ENCODE results near the gene PSAPL1.

The PSAPL1 gene

GRCh38 chr4:7388627-7389026 is 46.1 kb downstream of the PSAPL1 start:
- no peak for TF ChIP-seq ZBTB7A (IDR thresholded peaks at IDR 0.05; ENCODE audit: low read depth)
- TF ChIP-seq TCF12 (IDR thresholded peaks at IDR 0.05; ENCODE audit: low read depth) = no peak
- TF ChIP-seq YY1 (IDR thresholded peaks at IDR 0.05; ENCODE audit: low read depth) = no peak
- TF ChIP-seq REST (IDR thresholded peaks at IDR 0.05; ENCODE audit: low read depth) = no peak
- no peak for TF ChIP-seq EGR1 (IDR thresholded peaks at IDR 0.05)
- no peak for TF ChIP-seq RAD21 (IDR thresholded peaks at IDR 0.05; ENCODE audit: low read depth)
- TF ChIP-seq FOXM1 (IDR thresholded peaks at IDR 0.05; ENCODE audit: borderline replicate concordance, low read depth) = no peak
- TF ChIP-seq CREB1 (IDR thresholded peaks at IDR 0.05; ENCODE audit: low read depth) = no peak
- TF ChIP-seq TAF1 (IDR thresholded peaks at IDR 0.05; ENCODE audit: low read depth) = no peak

GRCh38 chr4:7387925-7388324 is 46.8 kb downstream of the PSAPL1 start:
- no peak for TF ChIP-seq CREB1 (IDR thresholded peaks at IDR 0.05; ENCODE audit: low read depth)
- no peak for TF ChIP-seq NFIC (IDR thresholded peaks at IDR 0.05)
- TF ChIP-seq FOXM1 (IDR thresholded peaks at IDR 0.05; ENCODE audit: borderline replicate concordance, low read depth) = no peak
- no peak for TF ChIP-seq TAF1 (IDR thresholded peaks at IDR 0.05; ENCODE audit: low read depth)
- no peak for TF ChIP-seq RAD21 (IDR thresholded peaks at IDR 0.05; ENCODE audit: low read depth)

GRCh38 chr4:7384929-7385890 is 49.5 kb downstream of the PSAPL1 start:
- TF ChIP-seq TCF12 (IDR thresholded peaks at IDR 0.05; ENCODE audit: low read depth) = no peak
- TF ChIP-seq YY1 (IDR thresholded peaks at IDR 0.05; ENCODE audit: low read depth) = no peak
- no peak for TF ChIP-seq EGR1 (IDR thresholded peaks at IDR 0.05)
- TF ChIP-seq MAX (IDR thresholded peaks at IDR 0.05) = no peak
- TF ChIP-seq EP300 (IDR thresholded peaks at IDR 0.05; ENCODE audit: borderline replicate concordance) = no peak
- TF ChIP-seq RAD21 (IDR thresholded peaks at IDR 0.05; ENCODE audit: low read depth) = no peak
- no peak for TF ChIP-seq REST (IDR thresholded peaks at IDR 0.05; ENCODE audit: low read depth)
- TF ChIP-seq FOXM1 (IDR thresholded peaks at IDR 0.05; ENCODE audit: borderline replicate concordance, low read depth) = no peak
- no peak for TF ChIP-seq CREB1 (IDR thresholded peaks at IDR 0.05; ENCODE audit: low read depth)
- TF ChIP-seq CEBPB (IDR thresholded peaks at IDR 0.05) = no peak
- TF ChIP-seq USF1 (IDR thresholded peaks at IDR 0.05) = no peak
- no peak for TF ChIP-seq ZBTB7A (IDR thresholded peaks at IDR 0.05; ENCODE audit: low read depth)
- TF ChIP-seq TAF1 (IDR thresholded peaks at IDR 0.05; ENCODE audit: low read depth) = no peak
- no peak for TF ChIP-seq NFIC (IDR thresholded peaks at IDR 0.05)
- TF ChIP-seq TEAD4 (IDR thresholded peaks at IDR 0.05) = no peak

- TF ChIP-seq CEBPB (IDR thresholded peaks at IDR 0.05) (no peak), EGR1 (IDR thresholded peaks at IDR 0.05) (no peak), NFIC (IDR thresholded peaks at IDR 0.05) (no peak), USF1 (IDR thresholded peaks at IDR 0.05) (no peak)
These were observed 50.5 kb downstream of the PSAPL1 start for GRCh38 chr4:7384003-7384928.

GRCh38 chr4:7383266-7383665 is 51.5 kb downstream of the PSAPL1 start:
- TF ChIP-seq CREB1 (IDR thresholded peaks at IDR 0.05; ENCODE audit: low read depth) (no peak), RAD21 (IDR thresholded peaks at IDR 0.05; ENCODE audit: low read depth) (no peak), YY1 (IDR thresholded peaks at IDR 0.05; ENCODE audit: low read depth) (no peak), USF1 (IDR thresholded peaks at IDR 0.05) (no peak), FOXM1 (IDR thresholded peaks at IDR 0.05; ENCODE audit: borderline replicate concordance, low read depth) (no peak)
